Left colon (tissue), 2 donors: Measurements from ENCODE around the gene SSC4D. TPM values are rescaled to one million over a fixed set of nuclear protein-coding genes. Genes with fewer than 3 reads are reported as not detected.

ENCODE experiments used
- ATAC-seq: fragments of 200-7000 bp; cut with Tn5 transposase; one replicate; pipeline ENCODE4 v1.9.1; 2020; ENCODE audit warnings: mild to moderate bottlenecking, moderate library complexity
- DNase-seq, 2 donors: peaks; one replicate each; pipeline ENCODE4 v3.0.0-alpha.2; 2020
- intact Hi-C, 2 donors: fragments of 100-400 bp; cut with DNase I in 1 of 2; cut with micrococcal nuclease in 1 of 2; formaldehyde crosslinking; loops; one replicate each; pipeline versions ENCODE4 v1.11.2 to v1.14.0; 2022; cut with DNase I, micrococcal nuclease
- total RNA-seq, 2 donors: library from RNA; stranded (reverse); fragmentation: NEBNext Ultra II Directional; extraction: Animal tissue kit (Norgen Biotek cat#: 25700); gene quantifications; one replicate each; pipeline ENCODE4 v1.2.1, GENCODE V29; 2021
- donor health status: DM: no; HTN: no; CAD: no.
- donor health status: DM: yes; HTN: yes; CAD: no.

SSC4D gene
- total RNA-seq, 2 donors from 2014 or later: 0.15 to 0.50 TPM

DNA sequence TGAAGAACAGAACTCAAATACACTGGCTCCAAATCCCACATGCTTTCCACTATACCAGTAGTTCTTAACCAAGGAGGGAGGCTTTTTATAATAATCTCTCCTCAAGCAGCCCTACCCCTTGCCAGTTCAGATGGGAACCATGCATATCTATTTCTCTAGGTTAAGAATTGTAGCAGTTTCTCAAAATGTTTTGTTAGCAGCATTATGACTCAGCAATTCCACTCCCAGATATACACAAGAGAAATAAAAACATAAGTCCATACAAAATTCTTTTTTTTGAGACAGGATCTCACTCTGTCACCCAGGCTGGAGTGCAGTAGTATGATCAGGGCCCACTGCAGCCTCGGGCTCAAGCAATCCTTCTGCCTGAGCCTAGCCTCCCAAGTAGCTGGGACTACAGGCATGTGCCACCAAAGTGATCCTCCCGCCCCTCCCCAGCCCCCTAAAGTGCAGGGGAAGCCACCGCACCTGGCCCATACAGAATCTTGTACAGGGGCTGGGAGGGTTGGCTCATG, 68.8 kb downstream of the SSC4D start:
- intact Hi-C loops: no loop called here
- DNase-seq (no peak), ATAC-seq (no peak)

Other genes with a start within 250 kb of the SSC4D start
- under 1 TPM; 0.92 to 0.95 TPM for gene SRRM3, start 207.8 kb downstream of the SSC4D start, total RNA-seq
- 100 to 1,000 TPM; 327 to 513 TPM for gene HSPB1, start 107.0 kb downstream of the SSC4D start, total RNA-seq
- gene YWHAG, start 50.7 kb downstream of the SSC4D start, total RNA-seq: 100 to 1,000 TPM in 1 of 2 donors, 10 to 100 TPM in 1; 83.3 to 106 TPM
- 1 to 10 TPM; 3.3 to 5.9 TPM for gene ZP3, start 15.3 kb upstream of the SSC4D start, total RNA-seq
- 100 to 1,000 TPM in 1 of 2 donors, 10 to 100 TPM in 1; 57.9 to 120 TPM for gene DTX2, start 52.0 kb upstream of the SSC4D start, total RNA-seq
- 1 to 10 TPM; 2.5 to 7.2 TPM for gene UPK3B, start 100.9 kb upstream of the SSC4D start, total RNA-seq
- under 1 TPM in 1 of 2 donors, not detected in 1; 0.12 TPM for gene SPDYE16, start 133.6 kb upstream of the SSC4D start, total RNA-seq
- 1 to 10 TPM; 5.8 to 6.4 TPM for gene POMZP3, start 217.6 kb upstream of the SSC4D start, total RNA-seq